ENCODE measurements around the gene NUDT6. TPM values are rescaled to one million over a fixed set of nuclear protein-coding genes. Genes with fewer than 3 reads are reported as not detected.

The NUDT6 gene
- total RNA-seq, 1 experiment from 2014 or later = 13.7 TPM

DNA sequence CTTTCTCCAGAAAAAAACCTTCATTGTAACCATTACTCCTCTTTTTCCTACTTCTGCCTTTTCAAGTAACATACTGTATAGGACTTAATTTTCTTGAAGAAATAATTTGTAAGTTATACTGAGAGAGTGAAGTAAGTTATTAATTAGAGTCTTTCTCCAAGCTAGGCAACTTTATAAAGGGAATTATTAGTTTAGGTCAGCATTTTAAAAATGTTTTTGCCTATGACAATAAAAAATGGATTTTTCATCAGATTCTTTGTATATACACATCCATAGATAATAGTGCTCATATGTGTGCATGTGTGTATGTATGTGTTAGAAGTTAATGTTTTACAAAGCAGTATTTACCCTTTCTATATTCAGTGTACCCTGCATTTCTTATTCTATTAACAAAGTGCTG lies 10.4 kb upstream of the NUDT6 start:
- H3K36me3 ChIP-seq = peaks cover 67% of the 10 kb centered on the region
- DNase-seq (ENCODE audit: low read depth in 1 of 2, low spot score in 2 of 2) = no peak
- no peaks in the 10 kb centered on the region for H3K4me1 ChIP-seq (replicated peaks)

DNA sequence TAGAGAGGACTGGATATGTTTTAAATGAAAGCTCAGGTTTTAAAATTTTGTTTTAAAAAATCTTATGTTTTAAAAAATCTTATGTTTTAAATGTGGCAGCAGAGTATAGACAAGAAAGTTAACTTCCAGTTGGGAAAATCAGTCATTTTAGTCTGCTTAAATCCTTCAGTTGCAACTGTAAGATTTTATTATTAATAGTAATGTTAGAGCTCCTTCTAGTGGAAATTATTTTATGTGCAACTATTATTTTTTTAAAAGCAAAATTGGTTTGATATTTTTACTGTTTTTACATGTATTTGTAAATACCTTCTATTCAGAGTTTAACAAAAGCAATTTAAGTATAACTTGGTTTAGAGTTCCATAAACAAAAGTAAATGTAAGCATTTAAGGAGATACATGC lies 8.5 kb upstream of the NUDT6 start:
- H3K4me1 ChIP-seq (replicated peaks) = no peaks in the 10 kb centered on the region
- no peaks in the 10 kb centered on the region for H3K27me3 ChIP-seq (replicated peaks)
- no peak overlapping the region for H3K4me3 ChIP-seq
- H3K27ac ChIP-seq = no peak overlapping the region
- no peaks in the 10 kb centered on the region for H3K9me3 ChIP-seq (replicated peaks)
- DNase-seq (ENCODE audit: low read depth in 1 of 2, low spot score in 2 of 2) = peak in 1 of 2 experiments; percentile 20
- peaks cover 56% of the 10 kb centered on the region for H3K36me3 ChIP-seq

More for the DNA sequence above, 10.4 kb upstream of the NUDT6 start:
- no peaks in the 10 kb centered on the region for H3K27me3 ChIP-seq (replicated peaks)
- no peaks in the 10 kb centered on the region for H3K9me3 ChIP-seq (replicated peaks)
- H3K4me3 ChIP-seq = no peak overlapping the region
- no peak overlapping the region for H3K27ac ChIP-seq

DNA sequence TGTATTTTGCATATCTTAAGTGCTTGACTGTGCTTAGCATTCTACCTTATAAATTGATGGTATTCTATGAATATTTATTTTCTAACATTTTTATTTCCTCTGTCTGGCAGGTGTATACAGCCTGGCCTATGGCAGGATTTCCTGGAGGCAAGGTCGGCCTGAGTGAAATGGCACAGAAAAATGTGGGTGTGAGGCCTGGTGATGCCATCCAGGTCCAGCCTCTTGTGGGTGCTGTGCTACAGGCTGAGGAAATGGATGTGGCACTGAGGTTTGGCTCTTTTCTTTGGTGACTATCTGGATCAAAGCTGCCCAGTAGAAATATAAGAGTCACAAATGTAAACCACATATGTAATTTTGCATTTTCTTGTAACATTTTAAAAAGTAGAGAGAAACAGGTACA lies 6.5 kb upstream of the NUDT6 start:
- DNase-seq (ENCODE audit: low read depth in 1 of 2, low spot score in 2 of 2) = no peak
- Histone ChIP-seq H3K27me3 (replicated peaks) (no peaks in the 10 kb centered on the region), H3K4me1 (replicated peaks) (peaks cover 6% of the 10 kb centered on the region), H3K4me3 (no peak overlapping the region), H3K36me3 (peaks cover 39% of the 10 kb centered on the region), H3K27ac (no peak overlapping the region), H3K9me3 (replicated peaks) (no peaks in the 10 kb centered on the region)

DNA sequence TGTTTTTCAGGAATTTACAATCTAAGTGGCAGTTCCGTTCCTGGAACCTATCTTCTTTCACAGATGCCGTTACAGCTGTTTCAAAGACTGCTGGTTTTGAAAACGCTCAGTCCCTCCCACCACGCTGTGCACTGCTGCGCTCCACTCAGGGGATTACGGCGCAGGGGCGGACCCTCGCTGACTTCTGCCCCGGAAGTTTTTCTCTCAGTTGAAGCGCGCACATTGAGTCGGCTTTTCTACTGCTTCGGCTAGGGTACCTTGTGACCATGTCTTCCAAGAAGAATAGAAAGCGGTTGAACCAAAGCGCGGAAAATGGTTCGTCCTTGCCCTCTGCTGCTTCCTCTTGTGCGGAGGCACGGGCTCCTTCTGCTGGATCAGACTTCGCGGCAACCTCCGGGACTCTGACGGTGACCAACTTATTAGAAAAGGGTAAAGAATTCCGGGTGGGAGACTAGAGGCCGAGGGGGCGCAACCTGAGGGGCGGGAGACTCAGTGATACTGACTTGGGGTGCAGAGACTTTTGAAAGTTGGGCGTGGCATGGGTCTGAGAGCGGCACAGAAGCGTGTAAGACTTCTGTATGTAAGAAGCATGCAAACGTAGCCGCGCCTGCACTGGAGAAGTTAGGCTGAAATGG lies 597 bp upstream of the NUDT6 start:
- DNase-seq (ENCODE audit: low read depth in 1 of 2, low spot score in 2 of 2) = peak in 1 of 2 experiments; percentile 82

DNA sequence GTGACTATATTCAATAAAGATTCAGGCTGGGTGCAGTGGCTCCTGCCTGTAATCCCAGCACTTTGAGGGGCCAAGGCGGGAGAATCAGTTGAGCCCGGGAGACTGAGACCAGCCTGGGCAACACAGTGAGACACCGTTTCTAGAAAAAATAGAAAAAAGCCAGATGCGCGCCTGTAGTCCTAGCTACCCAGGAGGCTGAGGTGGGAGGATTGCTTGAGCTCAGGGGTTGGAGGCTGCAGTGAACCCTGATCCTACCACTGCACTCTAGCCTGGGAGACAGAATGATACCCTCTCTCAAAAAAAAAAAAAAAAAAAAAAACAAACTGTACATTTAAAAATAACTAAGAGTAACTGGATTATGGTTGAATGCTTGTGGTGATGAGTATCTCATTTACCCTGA lies 1.1 kb downstream of the NUDT6 start:
- H3K4me1 ChIP-seq (replicated peaks) = peaks cover 35% of the 10 kb centered on the region
- no peaks in the 10 kb centered on the region for H3K9me3 ChIP-seq (replicated peaks)
- H3K27me3 ChIP-seq (replicated peaks) = no peaks in the 10 kb centered on the region
- DNase-seq (ENCODE audit: low read depth in 1 of 2, low spot score in 2 of 2) = no peak
- H3K27ac ChIP-seq = peak overlapping the region; percentile 59
- H3K4me3 ChIP-seq = peak overlapping the region; percentile 86
- peaks cover 13% of the 10 kb centered on the region for H3K36me3 ChIP-seq

More for the DNA sequence above, 597 bp upstream of the NUDT6 start:
- H3K27me3 ChIP-seq (replicated peaks) = no peaks in the 10 kb centered on the region
- H3K9me3 ChIP-seq (replicated peaks) = no peaks in the 10 kb centered on the region
- peak overlapping the region; percentile 59 for H3K27ac ChIP-seq
- peaks cover 20% of the 10 kb centered on the region for H3K4me1 ChIP-seq (replicated peaks)
- H3K4me3 ChIP-seq = peak overlapping the region; percentile 86
- H3K36me3 ChIP-seq = peaks cover 11% of the 10 kb centered on the region

DNA sequence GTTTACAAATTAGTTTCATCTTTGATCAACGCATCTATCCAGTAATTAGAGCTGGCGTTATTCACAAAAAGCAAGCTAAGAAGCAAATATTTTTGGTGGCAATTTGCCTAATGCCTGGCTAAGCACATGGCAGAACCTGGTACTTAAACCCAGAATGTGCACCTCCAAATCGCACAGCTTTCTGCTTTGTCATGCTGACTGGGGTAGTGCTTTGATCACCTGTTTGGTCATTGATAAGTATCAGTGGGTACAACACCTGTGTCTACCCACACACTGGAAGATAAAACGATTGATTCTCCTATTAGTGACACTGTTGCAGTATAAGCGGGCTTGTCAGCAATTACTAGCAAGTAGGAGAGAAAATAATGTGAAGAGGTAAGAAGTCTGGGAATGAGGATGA lies 1.9 kb downstream of the NUDT6 start:
- Histone ChIP-seq H3K4me1 (replicated peaks) (peaks cover 35% of the 10 kb centered on the region), H3K36me3 (peaks cover 13% of the 10 kb centered on the region), H3K27me3 (replicated peaks) (no peaks in the 10 kb centered on the region), H3K4me3 (no peak overlapping the region), H3K27ac (no peak overlapping the region), H3K9me3 (replicated peaks) (no peaks in the 10 kb centered on the region)
- no peak for DNase-seq (ENCODE audit: low read depth in 1 of 2, low spot score in 2 of 2)

DNA sequence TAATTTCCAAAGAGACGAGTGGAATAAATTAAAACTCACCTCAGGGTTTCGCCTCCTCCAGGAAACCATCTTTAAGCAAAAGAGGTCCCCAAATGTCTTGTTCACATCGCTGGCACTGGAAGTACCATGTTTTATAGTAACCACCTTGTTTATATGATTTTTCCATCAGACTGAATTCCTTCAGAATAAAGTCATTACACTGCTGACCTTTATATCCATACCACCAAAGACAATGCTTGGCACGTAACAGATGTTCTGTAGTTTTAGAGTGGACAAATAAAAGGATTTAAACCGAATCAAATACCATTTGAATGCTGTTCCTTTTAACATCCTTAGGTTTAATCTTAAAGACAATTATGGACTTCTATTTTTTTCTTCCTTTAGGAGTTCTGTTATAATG lies 4.7 kb downstream of the NUDT6 start:
- H3K27me3 ChIP-seq (replicated peaks) = no peaks in the 10 kb centered on the region
- DNase-seq (ENCODE audit: low read depth in 1 of 2, low spot score in 2 of 2) = peak in 1 of 2 experiments; percentile 73
- H3K4me1 ChIP-seq (replicated peaks) = peaks cover 45% of the 10 kb centered on the region
- H3K9me3 ChIP-seq (replicated peaks) = no peaks in the 10 kb centered on the region
- peak overlapping the region; percentile 75 for H3K27ac ChIP-seq
- peaks cover 22% of the 10 kb centered on the region for H3K36me3 ChIP-seq
- peak overlapping the region; percentile 21 for H3K4me3 ChIP-seq

DNA sequence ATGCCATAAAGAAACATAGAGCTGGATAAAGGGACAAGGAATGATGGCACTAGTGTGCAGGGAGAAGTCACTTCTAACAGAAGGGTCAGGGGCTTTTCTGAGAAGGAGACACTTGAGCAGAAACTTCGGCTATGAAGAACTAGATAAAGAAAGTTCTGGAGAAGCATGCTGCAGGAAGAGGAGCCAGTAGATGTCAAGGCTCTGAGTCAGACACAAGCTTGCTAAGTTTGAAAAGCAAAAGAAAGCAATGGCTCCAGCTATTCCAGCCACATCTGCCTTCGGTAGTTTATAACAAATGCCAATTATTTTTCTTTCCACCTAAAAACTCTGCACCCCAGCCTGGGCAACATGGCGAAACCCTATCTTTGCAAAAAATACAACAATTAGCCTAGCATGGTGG lies 7.5 kb downstream of the NUDT6 start:
- Histone ChIP-seq H3K36me3 (peaks cover 30% of the 10 kb centered on the region), H3K27me3 (replicated peaks) (no peaks in the 10 kb centered on the region), H3K9me3 (replicated peaks) (no peaks in the 10 kb centered on the region), H3K4me1 (replicated peaks) (peaks cover 49% of the 10 kb centered on the region), H3K4me3 (no peak overlapping the region), H3K27ac (peak overlapping the region; percentile 2; the same call in 1 of the 2 replicates)
- peak in 1 of 2 experiments; percentile 40 for DNase-seq (ENCODE audit: low read depth in 1 of 2, low spot score in 2 of 2)

DNA sequence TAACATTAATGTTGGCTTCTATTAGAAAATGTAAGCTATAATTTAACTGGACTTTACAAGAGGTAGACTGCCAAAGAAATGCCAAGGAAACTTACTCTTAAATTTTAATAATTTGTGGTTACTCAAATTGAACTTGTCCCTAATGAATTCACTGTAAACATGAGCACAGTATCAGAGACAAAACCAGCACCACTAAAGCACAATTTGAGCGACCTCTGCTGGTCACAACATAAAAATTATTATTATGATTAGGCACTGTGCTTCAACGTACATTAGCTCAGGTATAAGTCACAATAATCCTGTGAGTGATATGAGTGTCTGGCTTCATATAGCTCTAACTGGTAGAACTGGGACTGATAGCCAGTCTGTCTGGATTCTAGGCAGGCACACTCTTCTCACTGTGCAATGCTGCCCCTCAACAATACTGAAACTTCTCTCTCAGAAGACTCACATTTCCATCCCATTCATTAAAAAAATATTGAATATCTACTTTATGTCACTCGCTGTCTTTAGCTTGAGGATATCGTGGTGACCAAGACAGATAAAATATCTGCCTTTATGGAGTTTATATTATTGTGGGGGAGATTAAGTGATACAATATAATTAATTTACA lies 8.0 kb downstream of the NUDT6 start:
- Histone ChIP-seq H3K27me3 (replicated peaks) (no peaks in the 10 kb centered on the region), H3K4me3 (no peak overlapping the region), H3K4me1 (replicated peaks) (peaks cover 55% of the 10 kb centered on the region), H3K27ac (peak overlapping the region; percentile 2; the same call in 1 of the 2 replicates), H3K9me3 (replicated peaks) (no peaks in the 10 kb centered on the region), H3K36me3 (peaks cover 30% of the 10 kb centered on the region)
- DNase-seq (ENCODE audit: low read depth in 1 of 2, low spot score in 2 of 2) = peak in 1 of 2 experiments; percentile 62

DNA sequence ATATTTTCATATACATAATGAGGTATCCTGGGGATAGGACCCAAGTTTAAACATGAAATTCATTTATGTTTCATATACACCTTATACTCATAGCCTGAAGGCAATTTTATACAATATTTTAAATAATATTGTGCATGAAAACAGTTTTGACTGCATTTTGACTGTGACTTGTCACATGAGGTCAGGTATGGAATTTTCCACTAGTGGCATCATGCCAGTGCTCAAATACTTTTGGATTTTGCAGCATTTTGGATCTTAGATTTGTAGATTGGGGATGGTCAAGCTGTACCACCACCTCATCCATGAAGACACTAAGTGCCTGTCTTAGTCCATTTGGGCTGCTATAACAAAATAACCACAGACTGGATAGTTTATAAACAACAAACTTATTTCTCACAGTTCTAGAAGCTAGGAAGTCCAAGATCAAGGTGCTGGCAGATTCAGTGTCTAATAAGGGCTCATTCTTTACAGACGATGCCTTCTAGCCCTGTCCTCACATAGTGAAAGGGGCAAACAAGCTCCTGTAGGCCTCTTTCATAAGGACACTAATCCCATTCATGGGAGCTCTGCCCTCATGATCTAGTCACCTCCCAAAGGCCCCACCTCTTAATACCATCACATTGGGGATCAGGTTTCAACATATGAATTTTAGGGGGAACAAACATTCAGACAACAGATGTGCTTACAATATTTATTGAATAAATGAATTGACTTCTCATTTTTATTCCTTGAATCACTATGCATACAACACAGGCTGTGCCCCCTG lies 9.4 kb downstream of the NUDT6 start:
- Histone ChIP-seq H3K4me3 (no peak overlapping the region), H3K9me3 (replicated peaks) (no peaks in the 10 kb centered on the region), H3K27me3 (replicated peaks) (no peaks in the 10 kb centered on the region), H3K36me3 (peaks cover 28% of the 10 kb centered on the region), H3K4me1 (replicated peaks) (peaks cover 49% of the 10 kb centered on the region), H3K27ac (no peak overlapping the region)
- no peak for DNase-seq (ENCODE audit: low read depth in 1 of 2, low spot score in 2 of 2)

DNA sequence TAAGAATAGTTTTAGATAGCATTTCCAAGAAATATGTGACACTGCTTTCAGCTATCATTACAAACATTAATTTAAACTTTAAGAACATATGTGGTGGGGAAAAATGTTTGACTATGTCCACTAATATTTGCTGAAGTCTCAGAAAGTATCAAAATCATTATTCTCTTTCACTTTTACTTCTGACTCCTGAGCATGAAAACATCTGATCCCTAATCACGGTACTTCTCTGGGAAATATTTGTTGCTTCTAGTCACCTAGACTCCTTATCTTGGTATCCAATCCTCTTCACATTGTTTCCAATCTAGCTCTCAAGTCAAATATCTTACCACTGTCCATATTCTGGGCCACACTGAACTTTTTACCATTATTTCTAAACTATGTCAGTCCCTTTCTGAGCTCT lies 10.8 kb downstream of the NUDT6 start:
- peaks cover 25% of the 10 kb centered on the region for H3K36me3 ChIP-seq
- H3K27me3 ChIP-seq (replicated peaks) = no peaks in the 10 kb centered on the region
- no peaks in the 10 kb centered on the region for H3K9me3 ChIP-seq (replicated peaks)
- no peak overlapping the region for H3K4me3 ChIP-seq
- H3K4me1 ChIP-seq (replicated peaks) = peaks cover 35% of the 10 kb centered on the region
- H3K27ac ChIP-seq = no peak overlapping the region
- no peak for DNase-seq (ENCODE audit: low read depth in 1 of 2, low spot score in 2 of 2)

DNA sequence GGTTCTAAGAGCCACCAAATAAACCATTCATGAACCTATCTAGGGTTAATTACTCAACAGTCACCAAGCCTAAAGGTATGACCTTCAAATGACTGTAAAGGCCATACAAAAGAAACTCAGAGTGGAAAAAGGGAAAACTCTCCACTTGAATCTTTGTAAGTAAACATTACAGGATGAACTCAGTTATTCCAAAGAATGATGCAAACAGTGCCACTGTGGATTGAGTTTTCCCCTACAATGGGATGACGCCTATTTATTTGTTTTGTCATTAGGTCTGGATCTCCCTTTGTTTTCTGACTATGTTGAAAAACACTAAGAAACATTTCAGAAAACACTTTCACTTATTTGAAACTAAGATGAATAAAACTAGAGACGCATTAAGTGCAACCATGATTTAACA lies 12.7 kb downstream of the NUDT6 start:
- DNase-seq (ENCODE audit: low read depth in 1 of 2, low spot score in 2 of 2) = peak in 1 of 2 experiments; percentile 62
- peaks cover 29% of the 10 kb centered on the region for H3K4me1 ChIP-seq (replicated peaks)
- no peaks in the 10 kb centered on the region for H3K27me3 ChIP-seq (replicated peaks)
- peaks cover 29% of the 10 kb centered on the region for H3K36me3 ChIP-seq
- no peak overlapping the region for H3K4me3 ChIP-seq
- H3K9me3 ChIP-seq (replicated peaks) = no peaks in the 10 kb centered on the region
- peak overlapping the region; percentile 29; the same call in 1 of the 2 replicates for H3K27ac ChIP-seq

DNA sequence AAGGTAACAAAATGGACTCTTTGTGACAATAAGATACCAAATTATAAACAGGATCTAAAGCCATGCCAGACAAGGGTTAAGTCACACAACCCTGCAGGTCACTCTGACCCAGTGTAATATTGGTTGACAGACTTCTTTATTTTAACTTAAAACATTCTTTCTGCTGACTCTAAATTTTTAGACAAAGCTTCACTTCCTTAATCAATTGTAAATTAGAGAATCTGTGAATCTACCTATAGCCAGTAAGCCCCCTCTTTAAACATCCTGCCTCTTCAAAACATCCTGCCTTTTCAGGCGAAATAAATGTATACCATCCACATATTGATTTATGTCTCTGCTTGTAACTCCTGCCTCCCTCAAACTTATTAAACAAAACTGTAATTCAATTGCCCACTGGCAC lies 14.2 kb downstream of the NUDT6 start:
- Histone ChIP-seq H3K27me3 (replicated peaks) (no peaks in the 10 kb centered on the region), H3K9me3 (replicated peaks) (no peaks in the 10 kb centered on the region), H3K27ac (no peak overlapping the region), H3K36me3 (peaks cover 24% of the 10 kb centered on the region), H3K4me3 (no peak overlapping the region), H3K4me1 (replicated peaks) (peaks cover 22% of the 10 kb centered on the region)
- no peak for DNase-seq (ENCODE audit: low read depth in 1 of 2, low spot score in 2 of 2)

DNA sequence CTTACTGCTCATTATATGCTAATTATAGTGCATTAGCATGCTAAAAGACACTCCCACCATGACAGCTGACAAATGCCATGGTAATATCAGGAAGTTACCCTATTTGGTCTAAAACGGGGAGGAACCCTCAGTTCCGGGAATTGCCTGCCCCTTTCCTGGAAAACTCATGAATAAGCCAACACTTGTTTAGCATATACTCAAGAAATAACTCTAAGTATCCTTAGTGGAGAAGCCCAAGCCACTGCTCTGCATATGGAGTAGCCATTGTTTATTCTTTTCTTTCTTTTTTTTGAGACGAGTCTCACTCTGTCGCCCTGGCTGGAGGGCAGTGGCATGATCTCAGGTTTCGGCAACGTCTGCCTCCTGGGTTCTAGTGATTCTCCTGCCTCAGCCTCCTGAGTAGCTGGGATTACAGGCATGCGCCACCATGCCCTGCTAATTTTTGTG lies 15.5 kb downstream of the NUDT6 start:
- DNase-seq (ENCODE audit: low read depth in 1 of 2, low spot score in 2 of 2) = no peak

More for the DNA sequence above, 15.5 kb downstream of the NUDT6 start:
- Histone ChIP-seq H3K9me3 (replicated peaks) (no peaks in the 10 kb centered on the region), H3K27me3 (replicated peaks) (no peaks in the 10 kb centered on the region), H3K27ac (no peak overlapping the region), H3K36me3 (peaks cover 20% of the 10 kb centered on the region), H3K4me1 (replicated peaks) (peaks cover 17% of the 10 kb centered on the region), H3K4me3 (no peak overlapping the region)
